HuH-7.5 (cell line): Measurements from ENCODE around the gene SLC17A4.

Source experiments
- DNase-seq: peaks from one replicate; pipeline ENCODE4 v3.0.0; 2011; ENCODE audit warnings: low spot score

Gene SLC17A4

DNA sequence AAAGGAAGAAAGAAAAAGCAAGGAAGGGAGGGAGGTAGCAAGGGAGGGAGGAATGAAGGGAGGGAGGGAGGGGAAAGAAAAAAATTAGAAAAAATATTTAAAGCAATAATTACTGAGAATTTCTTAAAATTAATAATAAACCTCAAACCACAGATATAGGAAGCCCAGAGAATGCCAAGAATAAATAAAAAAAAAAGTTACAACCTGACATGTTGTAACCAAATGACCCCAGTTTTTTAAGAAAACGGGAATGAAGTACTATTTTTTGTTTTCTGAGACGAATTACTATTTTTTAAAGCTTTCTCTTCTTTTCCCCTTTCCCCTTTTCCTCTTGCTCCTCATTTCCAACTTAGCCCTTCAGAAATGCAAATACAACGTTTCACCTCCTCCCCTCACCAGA, 60.7 kb downstream of the SLC17A4 start:
- no peak for DNase-seq

DNA sequence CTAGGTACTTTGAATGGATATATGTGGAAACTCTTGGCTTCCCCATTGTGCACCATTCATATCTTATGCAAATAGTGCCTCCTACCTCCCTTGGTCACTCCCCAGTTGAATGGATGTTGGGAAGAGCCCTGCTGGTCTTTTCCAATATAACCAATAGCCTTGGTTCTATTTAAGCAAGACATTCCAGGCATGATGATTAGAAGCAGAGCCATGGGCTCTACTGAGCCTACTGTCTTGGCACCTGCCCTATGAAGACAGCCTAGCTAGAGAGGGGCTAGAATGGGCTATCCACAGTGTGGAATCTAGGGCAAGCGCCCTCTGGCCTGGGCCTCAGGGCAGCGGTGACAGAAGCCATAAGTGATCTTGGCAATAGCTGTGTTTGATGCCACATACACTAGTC, 61.7 kb downstream of the SLC17A4 start:
- DNase-seq: no peak

DNA sequence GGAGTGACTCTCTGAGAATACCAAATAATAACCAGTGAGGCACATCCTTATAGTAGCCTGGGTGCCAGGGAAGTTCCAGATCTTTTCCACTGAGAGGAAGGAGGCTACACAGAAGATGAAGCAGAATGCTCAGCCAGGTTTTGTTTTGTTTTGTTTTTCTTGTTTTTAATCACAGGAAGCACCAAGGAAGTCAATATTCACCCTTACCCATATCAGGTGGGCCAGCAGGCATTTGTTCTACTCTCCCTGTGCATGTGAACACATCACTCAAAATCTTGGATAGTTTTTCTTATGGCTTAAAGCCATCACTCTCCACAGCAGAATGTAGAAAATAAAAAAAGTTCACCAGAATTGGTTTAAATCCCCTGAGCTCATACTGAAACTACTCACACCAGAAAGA, 66.8 kb downstream of the SLC17A4 start:
- no peak for DNase-seq

DNA sequence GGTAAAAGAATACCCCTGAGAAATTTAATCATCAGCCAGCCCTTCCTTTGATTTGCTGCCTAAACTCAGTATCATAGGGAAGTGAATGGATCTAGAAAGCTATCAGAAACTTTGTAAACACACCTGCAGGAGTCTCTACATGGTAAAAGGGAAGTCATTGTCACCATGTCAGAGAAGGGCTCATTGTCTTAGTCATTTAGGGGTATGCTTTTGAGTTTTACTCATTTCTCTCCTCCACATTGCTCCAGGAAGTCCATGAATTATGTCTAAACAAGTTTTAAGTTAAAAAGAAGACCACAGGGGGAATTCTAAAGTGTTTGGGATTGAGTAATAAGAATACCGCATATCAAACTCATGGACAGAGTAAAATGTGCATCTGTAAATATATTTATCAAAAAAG, 74.8 kb downstream of the SLC17A4 start:
- no peak for DNase-seq

DNA sequence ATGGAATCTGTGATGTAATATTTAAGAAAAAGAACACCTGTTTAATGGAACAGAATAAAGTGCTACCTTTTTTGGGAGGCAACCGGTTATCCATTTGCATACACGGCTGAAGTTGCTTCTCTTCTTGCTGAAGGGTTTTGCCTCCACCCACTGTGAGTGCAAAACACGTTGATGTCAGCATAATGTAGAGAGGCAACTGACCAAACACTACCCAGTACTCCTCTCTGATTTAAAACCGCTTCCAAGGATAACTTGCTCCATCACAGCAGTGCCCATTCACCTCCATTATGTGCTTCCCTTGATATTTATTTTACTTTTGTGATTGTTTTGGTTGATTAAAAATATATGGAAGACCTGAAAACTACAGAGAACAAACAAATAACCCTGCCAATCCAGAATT, 75.9 kb downstream of the SLC17A4 start:
- DNase-seq: no peak
